ENCODE results near the gene TAS1R1. TPM values are rescaled to one million over a fixed set of nuclear protein-coding genes. Genes with fewer than 3 reads are reported as not detected.

The TAS1R1 gene
- 0.15 and 0.17 TPM in 2 replicates for total RNA-seq

GRCh38 chr1:6554907-6555778 lies at the start of gene TAS1R1:
TSS of gene TAS1R1 (plus strand) at chr1:6555307. CDS start at chr1:6555374, 67 bp downstream.

GRCh38 chr1:6554031-6554906 lies 838 bp upstream of the TAS1R1 start, which contains the start of gene NOL9:
TSS of gene NOL9 (minus strand) at chr1:6554513. CDS start at chr1:6554502, 11 bp downstream.

DNA sequence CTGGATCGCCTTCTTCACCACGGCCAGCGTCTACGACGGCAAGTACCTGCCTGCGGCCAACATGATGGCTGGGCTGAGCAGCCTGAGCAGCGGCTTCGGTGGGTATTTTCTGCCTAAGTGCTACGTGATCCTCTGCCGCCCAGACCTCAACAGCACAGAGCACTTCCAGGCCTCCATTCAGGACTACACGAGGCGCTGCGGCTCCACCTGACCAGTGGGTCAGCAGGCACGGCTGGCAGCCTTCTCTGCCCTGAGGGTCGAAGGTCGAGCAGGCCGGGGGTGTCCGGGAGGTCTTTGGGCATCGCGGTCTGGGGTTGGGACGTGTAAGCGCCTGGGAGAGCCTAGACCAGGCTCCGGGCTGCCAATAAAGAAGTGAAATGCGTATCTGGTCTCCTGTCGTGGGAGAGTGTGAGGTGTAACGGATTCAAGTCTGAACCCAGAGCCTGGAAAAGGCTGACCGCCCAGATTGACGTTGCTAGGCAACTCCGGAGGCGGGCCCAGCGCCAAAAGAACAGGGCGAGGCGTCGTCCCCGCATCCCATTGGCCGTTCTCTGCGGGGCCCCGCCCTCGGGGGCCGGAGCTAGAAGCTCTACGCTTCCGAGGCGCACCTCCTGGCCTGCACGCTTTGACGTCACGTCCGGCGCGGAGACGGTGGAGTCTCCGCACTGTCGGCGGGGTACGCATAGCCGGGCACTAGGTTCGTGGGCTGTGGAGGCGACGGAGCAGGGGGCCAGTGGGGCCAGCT lies 24.4 kb downstream of the TAS1R1 start, which contains the start of gene ZBTB48:
ZBTB48 (plus strand) TSS at position 621 of the 745 bp plus-strand sequence. CDS start 616 bp downstream, outside the sequence.

DNA sequence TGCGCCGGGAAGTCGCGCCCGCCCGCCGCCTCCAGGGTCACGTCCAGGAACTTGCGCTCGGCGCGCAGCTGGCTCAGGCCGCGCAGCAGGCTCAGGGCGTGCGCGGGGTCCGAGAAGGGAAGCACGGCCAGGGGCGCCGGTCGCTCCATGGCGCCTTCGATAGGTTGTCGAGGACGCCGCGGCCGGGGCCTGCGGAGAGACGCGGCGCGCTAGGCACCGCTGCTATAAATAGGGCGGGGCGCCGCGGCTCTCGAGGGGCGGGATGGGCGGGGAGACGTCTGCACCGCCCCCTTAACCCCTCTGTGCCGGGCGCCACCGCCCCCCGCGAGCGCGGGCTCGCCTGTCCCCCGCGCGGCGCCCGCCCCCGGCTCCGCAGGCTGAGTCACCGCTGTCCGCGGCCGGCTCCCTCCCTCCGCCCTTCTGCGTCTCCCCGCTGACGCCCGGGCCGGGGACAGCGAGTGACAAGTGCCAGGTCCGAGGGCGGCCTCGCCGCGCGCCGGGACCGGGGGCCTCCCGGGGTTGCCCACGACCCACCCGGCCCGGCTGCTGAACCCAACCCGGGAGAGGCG lies 47.6 kb downstream of the TAS1R1 start, which contains the start of gene KLHL21:
KLHL21 (minus strand) TSS at position 201 of the 569 bp plus-strand sequence; CDS start at position 149, 52 bp downstream.

DNA sequence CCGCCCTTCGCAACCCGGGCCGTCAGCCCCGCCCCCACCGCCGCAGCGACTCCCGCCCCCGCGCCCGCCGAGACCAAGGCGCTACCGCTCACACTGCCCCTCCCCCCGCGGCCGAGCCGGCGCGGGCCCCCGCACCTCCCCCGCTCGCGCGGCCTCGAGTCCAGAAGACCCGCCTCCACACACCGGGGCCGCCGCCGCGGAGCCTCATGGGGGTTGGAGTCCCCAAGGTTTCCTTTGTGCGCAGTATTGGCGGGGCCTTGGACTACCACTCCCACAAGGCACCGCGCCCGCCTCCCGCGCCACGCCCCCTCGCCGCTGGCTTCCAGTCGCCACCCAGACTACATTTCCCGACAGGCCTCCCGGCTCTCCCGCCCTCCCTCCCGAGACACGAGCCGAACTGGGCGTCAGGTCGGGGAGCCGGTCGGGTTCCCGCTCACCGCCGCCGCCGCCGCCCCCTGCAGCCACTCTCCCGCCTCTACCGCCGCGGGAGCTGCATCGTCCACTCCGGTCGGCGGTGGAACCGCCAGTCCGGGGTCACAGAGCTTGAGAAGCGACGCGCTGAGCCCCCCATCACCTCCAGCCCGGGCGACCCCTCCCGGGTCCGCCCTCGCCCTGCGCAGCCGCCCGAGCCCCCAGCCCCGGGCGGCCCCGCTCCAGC lies 58.4 kb downstream of the TAS1R1 start, which contains the start of gene PHF13:
PHF13 (plus strand) TSS at position 371 of the 658 bp plus-strand sequence. CDS start 336 bp downstream, outside the sequence.

DNA sequence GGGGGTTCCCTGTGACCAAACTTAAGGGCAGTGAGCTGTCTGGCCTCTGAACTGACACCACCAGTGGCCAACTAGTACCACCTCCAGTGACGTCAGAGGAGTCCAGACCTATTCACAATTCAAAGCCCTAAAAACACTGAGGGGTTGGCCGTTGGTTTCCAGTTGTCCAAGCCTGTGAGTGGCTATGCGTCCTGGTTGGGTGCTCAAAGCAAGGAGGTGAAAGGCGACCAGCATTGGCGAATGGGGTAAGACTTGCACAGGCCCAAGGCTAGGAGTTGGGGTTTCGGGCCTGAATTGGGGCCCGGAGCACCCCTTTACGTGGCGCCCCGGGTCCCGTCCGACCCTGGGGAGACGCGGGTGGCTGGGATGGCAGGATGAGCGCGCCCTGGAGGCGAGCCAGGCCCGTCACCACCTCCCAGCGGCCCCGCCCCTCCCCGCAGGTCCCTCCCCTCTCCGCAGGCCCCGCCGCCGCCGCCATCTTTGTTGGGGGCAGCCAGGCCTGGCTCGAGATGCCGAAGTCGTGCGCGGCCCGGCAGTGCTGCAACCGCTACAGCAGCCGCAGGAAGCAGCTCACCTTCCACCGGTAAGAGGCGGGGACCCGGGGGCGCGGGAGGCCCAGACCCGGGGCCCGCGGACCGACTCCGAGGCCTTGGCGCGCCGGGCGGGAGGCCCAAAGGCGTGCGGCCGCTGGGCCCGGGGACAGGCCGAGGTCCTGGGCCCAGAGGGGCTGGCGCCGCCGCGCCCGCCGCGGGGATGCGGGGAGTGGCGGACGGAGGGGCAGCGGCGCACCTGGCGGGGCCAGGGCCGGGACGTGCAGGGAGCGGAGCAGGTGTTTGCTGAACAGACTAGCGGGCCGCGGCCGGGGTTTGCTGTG lies 69.8 kb downstream of the TAS1R1 start, which contains the start of gene THAP3:
THAP3 (plus strand) TSS at position 159 of the 874 bp plus-strand sequence; CDS start at position 510, 351 bp downstream.

Other genes with a start within 250 kb of the TAS1R1 start
- 82.7 and 105 TPM in 2 replicates for gene ACOT7, start 161.5 kb upstream of the TAS1R1 start, total RNA-seq
- under 0.01 and 0.15 TPM in 2 replicates for gene HES2, start 135.4 kb upstream of the TAS1R1 start, total RNA-seq
- under 0.01 TPM in 1 of 2 replicates, not detected in the other for gene ESPN, start 130.5 kb upstream of the TAS1R1 start, total RNA-seq
- 4.4 and 5.2 TPM in 2 replicates for gene TNFRSF25, start 89.1 kb upstream of the TAS1R1 start, total RNA-seq
- gene PLEKHG5, start 63.6 kb upstream of the TAS1R1 start, total RNA-seq, result 8.3 and 10.6 TPM in 2 replicates
- gene NOL9, start 794 bp upstream of the TAS1R1 start, total RNA-seq, result 15.3 and 15.5 TPM in 2 replicates
- gene ZBTB48, start 24.7 kb downstream of the TAS1R1 start, total RNA-seq, result 12.9 and 14.0 TPM in 2 replicates
- 14.3 and 15.8 TPM in 2 replicates for gene KLHL21, start 47.6 kb downstream of the TAS1R1 start, total RNA-seq
- 4.2 and 5.4 TPM in 2 replicates for gene PHF13, start 58.4 kb downstream of the TAS1R1 start, total RNA-seq
- 28.2 and 31.6 TPM in 2 replicates for gene THAP3, start 69.6 kb downstream of the TAS1R1 start, total RNA-seq
- 25.2 and 28.1 TPM in 2 replicates for gene DNAJC11, start 146.5 kb downstream of the TAS1R1 start, total RNA-seq
- gene CAMTA1, start 230.1 kb downstream of the TAS1R1 start, total RNA-seq, result 72.1 and 77.2 TPM in 2 replicates